HG03558 (cell line): ENCODE data around the gene THYN1.

ENCODE experiments used
- ATAC-seq: cut with Tn5 transposase; IDR thresholded peaks from one replicate; pipeline ENCODE4 v1.9.1; 2021; ENCODE audit warnings: moderate number of reproducible peaks; ENCODE audit not compliant: unreplicated experiment; ENCODE audit errors: extremely low read depth

The THYN1 gene

GRCh38 chr11:134252346-134253187 lies 585 bp downstream of the THYN1 start:
- peak; percentile 16 for ATAC-seq

GRCh38 chr11:134250675-134251074 lies 2.5 kb downstream of the THYN1 start:
- no peak for ATAC-seq

- no peak for ATAC-seq
Measured at GRCh38 chr11:134250246-134250645, 2.9 kb downstream of the THYN1 start.

- no peak for ATAC-seq
Measured at GRCh38 chr11:134248910-134249480, 4.2 kb downstream of the THYN1 start.

- no peak for ATAC-seq
Measured at GRCh38 chr11:134246678-134247077, 6.5 kb downstream of the THYN1 start.

- ATAC-seq = no peak
Measured at GRCh38 chr11:134246100-134246499, 7.1 kb downstream of the THYN1 start.

GRCh38 chr11:134245434-134245833 lies 7.7 kb downstream of the THYN1 start:
- no peak for ATAC-seq

- ATAC-seq = peak; percentile 70
Measured at GRCh38 chr11:134244593-134244992, 8.6 kb downstream of the THYN1 start.

- no peak for ATAC-seq
Measured at GRCh38 chr11:134243913-134244312, 9.2 kb downstream of the THYN1 start.

- no peak for ATAC-seq
Measured at GRCh38 chr11:134242376-134242775, 10.8 kb downstream of the THYN1 start.

- no peak for ATAC-seq
Measured at GRCh38 chr11:134240592-134240991, 12.6 kb downstream of the THYN1 start.

- ATAC-seq = no peak
Measured at GRCh38 chr11:134238956-134239355, 14.2 kb downstream of the THYN1 start.

GRCh38 chr11:134237557-134237922 lies 15.6 kb downstream of the THYN1 start:
- ATAC-seq = no peak

GRCh38 chr11:134236834-134237556 lies 16.2 kb downstream of the THYN1 start:
- no peak for ATAC-seq

GRCh38 chr11:134235399-134235798 lies 17.8 kb downstream of the THYN1 start:
- ATAC-seq = no peak

- no peak for ATAC-seq
Measured at GRCh38 chr11:134233729-134234179, 19.4 kb downstream of the THYN1 start.

GRCh38 chr11:134231958-134232659 lies 21.0 kb downstream of the THYN1 start:
- no peak for ATAC-seq

GRCh38 chr11:134230339-134230738 lies 22.8 kb downstream of the THYN1 start:
- no peak for ATAC-seq

GRCh38 chr11:134229126-134229790 lies 23.9 kb downstream of the THYN1 start:
- ATAC-seq = no peak

- peak; percentile 32 for ATAC-seq
Measured at GRCh38 chr11:134228625-134229024, 24.5 kb downstream of the THYN1 start.
